Endothelial cell of umbilical vein (primary cell): Measurements from ENCODE around the gene RIC8A. TPM values are rescaled to one million over a fixed set of nuclear protein-coding genes. Genes with fewer than 3 reads are reported as not detected.

Experiments used
- BruUV-seq: library from RNA; stranded (reverse); fragments of 400-500 nt; replicated peaks from 2 replicates; lab custom pipeline; 2021; lab: Mats Ljungman, UMichigan
- CTCF ChIA-PET: fragments of 300-600, 350-600 bp; sonication (Branson Sonifier 250); formaldehyde crosslinking; loops from one replicate; lab custom pipeline; 2021; ENCODE audit warnings: antibody characterized with exemption, inconsistent platforms; lab: Charles Lee
- POLR2A ChIA-PET: fragments of 300-600, 350-600 bp; sonication (Branson Sonifier 250); formaldehyde crosslinking; loops from one replicate; lab custom pipeline; 2021; ENCODE audit warnings: antibody characterized with exemption, inconsistent platforms; lab: Charles Lee
- DNase-seq: peaks from one replicate; pipeline ENCODE4 v3.0.0-alpha.2; 2011; ENCODE audit warnings: low read depth, low spot score
- FAIRE-seq: peaks from 2 replicates; lab custom pipeline; 2011; peaks lifted over from hg19 to GRCh38; lab: Jason Lieb, UNC
- H2AFZ ChIP-seq: 2 replicates; pipeline ENCODE4 v1.6.0; 2012; ENCODE audit warnings: low read depth, low read length, control low read depth, inconsistent platforms
- H3K27ac ChIP-seq: 2 replicates; pipeline ENCODE4 v1.5.1; 2011; ENCODE audit warnings: low read depth, mild to moderate bottlenecking, control low read depth, low read length, moderate library complexity; ENCODE audit not compliant: insufficient read depth
- H3K27me3 ChIP-seq, 2 experiments: 2 replicates each; pipeline versions ENCODE4 v1.6.0 to v1.6.1; 2011; ENCODE audit warnings: low read length in 2 of 2, mixed read lengths in 1 of 2; ENCODE audit not compliant: control insufficient read depth in 2 of 2, insufficient read depth in 2 of 2
- H3K36me3 ChIP-seq, 2 experiments: 2 replicates in 1 of 2; 3 replicates in 1 of 2; pipeline ENCODE4 v1.5.1; 2011; ENCODE audit warnings: low read length in 2 of 2, mild to moderate bottlenecking in 1 of 2, moderate library complexity in 1 of 2; ENCODE audit not compliant: control insufficient read depth in 2 of 2, insufficient read depth in 2 of 2; ENCODE audit errors: extremely low read depth in 1 of 2
- H3K4me1 ChIP-seq: 3 replicates; pipeline ENCODE4 v1.5.1; 2011; ENCODE audit warnings: mild to moderate bottlenecking, low read length; ENCODE audit not compliant: control insufficient read depth, insufficient read depth; ENCODE audit errors: extremely low read depth
- H3K4me2 ChIP-seq: 2 replicates; pipeline ENCODE4 v1.6.1; 2011; ENCODE audit warnings: low read length, control low read depth, mixed read lengths; ENCODE audit not compliant: insufficient read depth
- H3K4me3 ChIP-seq, 3 experiments: fragments of 200-600 bp in 1 of 3; sonication (generic), shearing (Covaris generic) in 1 of 3; replicated peaks in 1 of 3; 2 replicates each; pipeline ENCODE4 v1.5.1; 2011 to 2016; ENCODE audit warnings: control low read depth in 3 of 3, low read length in 3 of 3, mild to moderate bottlenecking in 2 of 3, inconsistent platforms in 1 of 3, low read depth in 1 of 3, moderate library complexity in 1 of 3; ENCODE audit not compliant: insufficient read depth in 1 of 3
- H3K79me2 ChIP-seq: 2 replicates; pipeline ENCODE4 v1.6.0; 2012; ENCODE audit warnings: low read length, inconsistent platforms; ENCODE audit not compliant: control insufficient read depth, insufficient read depth
- H3K9ac ChIP-seq: replicated peaks from 2 replicates; pipeline ENCODE3; 2011; ENCODE audit warnings: low read length, control low read depth; ENCODE audit not compliant: insufficient read depth; ENCODE audit errors: extremely low read depth
- H3K9me1 ChIP-seq: replicated peaks from 3 replicates; pipeline ENCODE4 v1.6.0; 2011; ENCODE audit warnings: mild to moderate bottlenecking, low read length; ENCODE audit not compliant: control insufficient read depth, insufficient read depth; ENCODE audit errors: extremely low read depth
- H3K9me3 ChIP-seq: replicated peaks from 2 replicates; pipeline ENCODE4 v1.5.1; 2012; ENCODE audit warnings: low read length, inconsistent platforms; ENCODE audit not compliant: control insufficient read depth, insufficient read depth
- H4K20me1 ChIP-seq: replicated peaks from 2 replicates; pipeline ENCODE3; 2011; ENCODE audit warnings: mild to moderate bottlenecking, low read length; ENCODE audit not compliant: control insufficient read depth, insufficient read depth; ENCODE audit errors: extremely low read depth
- EZH2 ChIP-seq: IDR thresholded peaks from 2 replicates; pipeline ENCODE4 v1.6.1; 2012; ENCODE audit warnings: borderline replicate concordance, low read depth, mild to moderate bottlenecking, moderate library complexity, low read length, inconsistent platforms; ENCODE audit not compliant: severe bottlenecking
- FOS ChIP-seq: IDR thresholded peaks from 2 replicates; pipeline ENCODE4 v1.6.1; 2011; ENCODE audit warnings: mild to moderate bottlenecking, low read length, moderate library complexity, borderline replicate concordance; ENCODE audit not compliant: insufficient read depth
- GATA2 ChIP-seq: IDR thresholded peaks from 2 replicates; pipeline ENCODE4 v1.7.0; 2011; ENCODE audit warnings: low read depth, mild to moderate bottlenecking, moderate library complexity, mixed read lengths, low read length; ENCODE audit not compliant: insufficient read length, insufficient read depth
- JUN ChIP-seq: IDR thresholded peaks from 2 replicates; pipeline ENCODE4 v1.6.1; 2011; ENCODE audit warnings: borderline replicate concordance, low read depth; ENCODE audit not compliant: insufficient read length, insufficient read depth
- MYC ChIP-seq: IDR thresholded peaks from one replicate; pipeline ENCODE4 v1.6.1; 2011; ENCODE audit warnings: mild to moderate bottlenecking, low read depth, low read length
- POLR2A ChIP-seq: IDR thresholded peaks from 2 replicates; pipeline ENCODE4 v1.6.1; 2012; ENCODE audit warnings: low read depth, mild to moderate bottlenecking, control low read depth, low read length
- POLR2AphosphoS5 ChIP-seq: IDR thresholded peaks from 2 replicates; pipeline ENCODE4 v1.6.1; 2012; ENCODE audit warnings: low read depth, mild to moderate bottlenecking, control low read depth, low read length, moderate library complexity; ENCODE audit not compliant: insufficient read depth
- dilution Hi-C: fragments of 300-500 bp; cut with MboI; formaldehyde crosslinking; loops from one replicate; pipeline ENCODE4 v1.15.0; 2019; ENCODE audit warnings: low sequenced_read_pairs; ENCODE audit not compliant: extremely low pct_ligation_motif_present
- intact Hi-C: fragments of 100-400 bp; cut with micrococcal nuclease; formaldehyde crosslinking; loops from one replicate; pipeline ENCODE4 v1.10.0; 2022
- polyA plus RNA-seq, 4 experiments: library from polyadenylated mRNA; depleted of rRNA in 3 of 4; stranded (reverse) in 3 of 4; unstranded in 1 of 4; fragments of >200 nt; gene quantifications; 2 replicates each; pipeline versions ENCODE4 v1.2.1 to v1.2.3, GENCODE V29; 2011 to 2012; ENCODE audit warnings: missing spikeins in 1 of 4
- total RNA-seq: library from RNA; stranded (reverse); gene quantifications from 2 replicates; pipeline ENCODE4 v1.2.3, GENCODE V29; 2021
- TF ChIP-seq, protein P1 (sequence below), 2 donors: IDR thresholded peaks; 1 replicate in 1 of 2; 2 replicates in 1 of 2; pipeline ENCODE4 v1.5.1; 2011; ENCODE audit warnings: low read length in 2 of 2, mild to moderate bottlenecking in 2 of 2, moderate library complexity in 2 of 2, control low read depth in 1 of 2, inconsistent platforms in 1 of 2, low read depth in 1 of 2; ENCODE audit not compliant: insufficient read depth in 1 of 2; ENCODE audit errors: extremely low read depth in 1 of 2
- TF ChIP-seq, protein P2 (sequence below): IDR thresholded peaks from 2 replicates; pipeline ENCODE4 v1.6.1; 2011; ENCODE audit not compliant: insufficient read depth, insufficient read length

Gene RIC8A
- total and polyA plus RNA-seq, 2 donors (not counting 3 experiments of a cell fraction or from before 2014, with no cell fraction given): 112 to 143 TPM

DNA sequence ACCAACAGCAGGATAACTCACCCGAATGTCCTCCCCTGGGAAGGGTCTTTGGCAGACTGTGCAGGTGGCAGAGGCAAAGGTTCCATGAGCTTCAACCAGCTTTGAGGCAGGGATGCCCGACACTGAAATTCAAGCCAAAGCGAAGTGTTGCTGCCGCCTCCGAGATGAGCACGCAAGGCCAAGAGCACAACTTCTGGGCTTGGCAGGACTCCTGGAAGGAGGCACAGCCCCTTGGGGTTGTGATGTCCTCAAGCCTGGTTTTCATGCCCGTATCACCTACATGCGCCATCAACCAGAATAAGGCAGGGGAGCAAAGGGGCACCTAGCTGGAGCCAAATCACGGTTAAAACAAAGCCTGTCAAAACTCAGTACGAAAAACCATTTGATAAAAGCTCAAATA lies 22.9 kb downstream of the RIC8A start:
- H3K27ac ChIP-seq: no peak overlapping the region

More for the DNA sequence above, 22.9 kb downstream of the RIC8A start:
- ChIA-PET POLR2A (no interaction called here), CTCF (interaction anchor here (1.1 to 3.3 kb wide), 3 partner anchors 14 to 22 kb away, joined by 3 to 10 read pairs (median 4); no protein-coding TSS in a partner anchor)
- DNase-seq (no peak), FAIRE-seq (no peak)
- TF ChIP-seq POLR2A: no peak
- TF ChIP-seq, protein P1, sequence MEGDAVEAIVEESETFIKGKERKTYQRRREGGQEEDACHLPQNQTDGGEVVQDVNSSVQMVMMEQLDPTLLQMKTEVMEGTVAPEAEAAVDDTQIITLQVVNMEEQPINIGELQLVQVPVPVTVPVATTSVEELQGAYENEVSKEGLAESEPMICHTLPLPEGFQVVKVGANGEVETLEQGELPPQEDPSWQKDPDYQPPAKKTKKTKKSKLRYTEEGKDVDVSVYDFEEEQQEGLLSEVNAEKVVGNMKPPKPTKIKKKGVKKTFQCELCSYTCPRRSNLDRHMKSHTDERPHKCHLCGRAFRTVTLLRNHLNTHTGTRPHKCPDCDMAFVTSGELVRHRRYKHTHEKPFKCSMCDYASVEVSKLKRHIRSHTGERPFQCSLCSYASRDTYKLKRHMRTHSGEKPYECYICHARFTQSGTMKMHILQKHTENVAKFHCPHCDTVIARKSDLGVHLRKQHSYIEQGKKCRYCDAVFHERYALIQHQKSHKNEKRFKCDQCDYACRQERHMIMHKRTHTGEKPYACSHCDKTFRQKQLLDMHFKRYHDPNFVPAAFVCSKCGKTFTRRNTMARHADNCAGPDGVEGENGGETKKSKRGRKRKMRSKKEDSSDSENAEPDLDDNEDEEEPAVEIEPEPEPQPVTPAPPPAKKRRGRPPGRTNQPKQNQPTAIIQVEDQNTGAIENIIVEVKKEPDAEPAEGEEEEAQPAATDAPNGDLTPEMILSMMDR (IDR thresholded peaks at IDR 0.05; ENCODE audit: extremely low read depth in 1 of 2, insufficient read depth in 1 of 2, low read depth in 1 of 2, low read length in 2 of 2): no peak
- no peak for TF ChIP-seq JUN
- TF ChIP-seq MYC: no peak
- TF ChIP-seq GATA2: no peak
- no peak for TF ChIP-seq EZH2
- TF ChIP-seq, protein P2, sequence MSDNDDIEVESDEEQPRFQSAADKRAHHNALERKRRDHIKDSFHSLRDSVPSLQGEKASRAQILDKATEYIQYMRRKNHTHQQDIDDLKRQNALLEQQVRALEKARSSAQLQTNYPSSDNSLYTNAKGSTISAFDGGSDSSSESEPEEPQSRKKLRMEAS: no peak
- TF ChIP-seq FOS: no peak
- no peak for TF ChIP-seq POLR2AphosphoS5
- Histone ChIP-seq H3K9me1 (no peaks in the 10 kb centered on the region), H3K79me2 (no peaks in the 10 kb centered on the region), H2AFZ (no peak overlapping the region), H3K4me3 (no peak overlapping the region), H4K20me1 (no peaks in the 10 kb centered on the region), H3K4me1 (peaks cover 2% of the 10 kb centered on the region), H3K36me3 (peaks cover 0 to 2% of the 10 kb centered on the region in 2 experiments), H3K4me2 (no peak overlapping the region), H3K9me3 (no peaks in the 10 kb centered on the region), H3K9ac (no peak overlapping the region), H3K27me3 (no peaks in the 10 kb centered on the region)
- no TSS peak for BruUV-seq
- intact Hi-C loops (no loop called here), dilution Hi-C loops (no loop called here)
